ENCODE results near the gene PTPA.

PTPA gene

DNA sequence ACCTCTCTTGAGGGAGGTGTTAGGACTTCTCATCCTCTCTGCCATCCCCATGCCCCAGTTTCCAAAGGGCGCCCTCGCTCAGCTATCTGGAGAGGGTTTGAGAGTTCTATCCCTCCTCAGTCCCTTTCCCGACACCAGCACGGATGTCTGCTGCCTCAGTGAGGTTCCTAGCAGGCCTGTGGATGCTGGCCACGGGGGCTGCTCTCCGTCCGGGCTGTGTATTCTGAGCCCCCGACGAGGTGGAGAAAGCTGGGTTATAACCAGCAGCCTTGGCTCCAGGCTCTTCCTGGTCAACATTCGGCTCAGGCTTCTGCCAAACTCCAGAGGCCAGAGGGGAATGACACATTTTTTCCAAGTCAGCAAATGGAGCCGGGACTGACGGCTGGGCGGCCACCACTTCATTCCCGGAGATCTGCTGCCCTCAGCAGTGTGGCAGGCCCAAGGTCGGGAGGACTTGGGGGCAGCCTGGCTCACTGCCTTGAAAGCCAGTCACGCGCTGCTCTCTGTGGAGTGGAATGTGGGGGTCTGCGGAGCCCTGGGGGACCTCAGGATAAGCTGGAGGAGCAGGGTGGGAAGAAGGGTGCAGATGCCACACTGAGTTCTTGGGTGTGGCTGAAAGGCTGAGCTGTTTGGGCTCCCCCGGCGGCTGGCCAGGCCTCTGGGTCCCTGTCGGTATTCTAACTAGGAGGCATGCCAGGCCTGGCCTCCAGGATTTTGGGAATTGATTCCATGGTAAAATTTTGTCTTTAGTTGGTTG lies 27.4 kb downstream of the PTPA start:
- DNase-seq = no peak

DNA sequence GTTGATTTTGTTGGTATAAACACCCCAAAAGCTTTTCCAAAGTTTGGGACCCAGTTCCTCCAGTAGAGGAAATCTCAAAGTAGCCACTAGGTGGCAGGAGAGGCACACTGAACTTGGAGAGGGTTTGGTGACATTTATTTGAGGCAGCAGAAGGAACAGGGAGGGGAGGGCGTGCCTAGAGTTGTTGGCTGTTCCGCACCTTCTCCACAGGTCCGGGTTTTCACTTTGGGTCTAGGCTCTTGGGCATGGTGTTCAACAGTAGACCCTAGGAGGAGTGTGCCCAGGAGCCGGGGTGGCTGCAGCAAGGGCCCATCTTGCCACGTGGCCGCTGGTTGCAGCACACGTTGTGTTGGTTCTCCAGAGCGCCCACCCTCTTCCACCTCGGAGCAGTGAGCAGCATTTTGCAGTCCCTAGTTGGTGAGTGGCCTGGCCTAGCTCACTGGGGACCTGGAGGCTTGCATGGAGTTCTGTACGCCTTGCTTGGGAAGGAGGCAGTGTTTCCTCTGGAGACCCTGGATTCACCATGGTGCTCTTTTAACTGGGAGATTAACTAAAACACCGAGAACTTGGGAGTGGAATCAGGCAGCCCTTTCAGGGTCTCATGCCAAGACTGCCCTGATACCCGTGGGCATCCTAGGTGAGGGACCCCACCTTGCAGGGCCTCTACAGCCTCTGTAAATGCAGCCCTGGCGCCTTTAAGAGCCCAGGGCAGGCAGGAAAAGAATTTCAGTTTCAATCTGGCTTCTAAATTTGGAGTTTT lies 28.2 kb downstream of the PTPA start:
- DNase-seq = peak; percentile 92

DNA sequence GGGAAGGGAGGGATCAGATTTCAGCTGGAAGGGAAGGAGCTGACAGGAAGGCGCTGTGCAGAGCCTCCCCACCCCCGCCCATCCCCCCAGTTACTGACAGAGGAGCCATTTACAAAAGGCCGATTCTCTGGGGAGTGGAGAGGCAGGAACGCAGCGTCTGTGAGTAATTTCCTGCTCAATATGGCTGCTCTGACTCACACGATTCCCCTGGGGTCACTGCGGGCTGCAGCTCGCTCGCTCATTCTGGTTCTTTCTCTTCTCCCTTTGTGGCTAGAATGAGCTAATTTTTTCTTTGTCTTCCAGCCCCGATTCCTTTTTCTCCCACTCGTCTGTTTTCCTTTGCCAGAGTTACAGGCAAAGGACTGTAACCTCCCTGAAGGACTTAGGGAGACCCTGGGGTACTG lies 28.8 kb downstream of the PTPA start:
- DNase-seq = no peak

DNA sequence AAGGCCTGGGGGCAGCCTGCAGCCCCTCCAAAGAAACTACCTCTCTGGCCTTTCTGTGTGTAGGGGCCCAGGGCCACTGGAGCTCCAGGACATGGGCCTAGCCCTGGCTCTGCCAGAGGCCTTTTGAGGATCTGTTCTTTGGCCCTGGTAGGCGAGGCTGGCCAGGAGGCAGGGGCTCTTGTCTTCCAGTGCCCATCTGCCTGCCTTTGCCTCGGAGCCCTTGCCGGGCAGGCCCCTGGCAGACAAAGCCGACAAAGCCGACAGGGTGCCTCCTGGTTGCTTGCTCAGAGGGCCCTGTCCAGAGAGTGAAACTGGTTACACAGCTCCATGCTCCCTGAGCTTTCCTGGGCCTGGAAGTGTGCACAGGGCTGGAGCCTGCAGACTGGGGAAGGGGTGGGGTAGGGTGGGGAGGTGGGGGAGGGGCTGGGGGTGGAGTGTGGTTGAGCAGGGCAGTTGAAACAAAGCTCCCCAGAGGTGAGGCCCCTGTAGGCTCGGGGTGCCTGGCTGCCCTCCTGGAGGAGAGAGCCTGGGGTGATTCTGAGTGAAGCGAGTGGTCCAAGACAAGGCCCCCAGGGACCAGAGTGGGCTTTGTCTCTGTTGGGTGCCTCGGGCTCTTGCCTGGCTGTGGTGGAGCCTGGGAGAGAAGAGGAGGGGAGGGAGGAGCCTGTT lies 29.3 kb downstream of the PTPA start:
- DNase-seq = no peak

DNA sequence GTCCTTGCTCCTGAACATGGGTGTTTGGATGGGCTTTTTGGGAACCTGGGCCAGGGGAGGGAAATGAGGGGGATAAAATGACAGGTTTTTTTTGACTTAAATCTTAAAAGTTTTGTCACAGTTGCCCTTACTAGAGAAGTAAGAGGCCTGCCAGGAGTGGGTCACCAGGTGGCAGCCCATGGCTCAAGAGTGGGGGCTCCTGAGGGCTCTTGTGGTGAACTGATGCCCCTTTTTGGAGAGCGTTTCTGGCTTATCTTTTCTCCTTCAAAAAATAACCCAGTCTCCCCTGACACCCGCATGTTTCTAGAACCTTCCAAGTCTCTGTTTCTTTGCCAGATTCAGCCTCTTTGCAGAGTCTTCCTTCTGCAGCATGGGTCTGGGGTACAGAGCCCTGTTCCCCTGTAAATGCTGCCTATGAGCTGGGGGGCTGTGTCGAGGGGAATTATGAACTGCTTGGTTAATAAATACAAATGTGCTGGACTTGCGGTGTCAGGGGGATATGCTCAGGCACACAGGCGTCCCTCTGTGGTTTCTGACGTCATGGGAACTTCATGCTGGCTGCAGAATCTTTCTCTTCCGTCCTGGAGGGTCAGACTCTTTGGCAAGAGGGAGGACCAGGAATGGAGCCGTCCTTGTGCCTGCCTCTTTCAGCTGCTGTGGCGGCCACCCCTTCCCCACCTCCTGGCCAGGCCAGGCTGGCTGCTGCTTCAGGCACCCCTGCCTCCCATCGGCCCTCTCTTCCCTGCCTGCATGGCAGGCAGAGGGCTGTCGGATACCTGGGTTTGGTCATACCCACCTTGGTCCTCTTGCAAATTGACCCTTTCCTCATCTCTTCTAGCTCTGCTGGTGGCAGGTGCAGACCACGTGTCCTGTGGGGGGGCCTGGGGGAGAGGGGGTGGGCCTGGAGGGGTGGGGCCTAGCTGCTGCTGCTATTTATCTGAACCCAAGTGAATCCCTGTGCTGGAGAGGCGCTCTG lies 30.1 kb downstream of the PTPA start:
- DNase-seq = peak; percentile 64

DNA sequence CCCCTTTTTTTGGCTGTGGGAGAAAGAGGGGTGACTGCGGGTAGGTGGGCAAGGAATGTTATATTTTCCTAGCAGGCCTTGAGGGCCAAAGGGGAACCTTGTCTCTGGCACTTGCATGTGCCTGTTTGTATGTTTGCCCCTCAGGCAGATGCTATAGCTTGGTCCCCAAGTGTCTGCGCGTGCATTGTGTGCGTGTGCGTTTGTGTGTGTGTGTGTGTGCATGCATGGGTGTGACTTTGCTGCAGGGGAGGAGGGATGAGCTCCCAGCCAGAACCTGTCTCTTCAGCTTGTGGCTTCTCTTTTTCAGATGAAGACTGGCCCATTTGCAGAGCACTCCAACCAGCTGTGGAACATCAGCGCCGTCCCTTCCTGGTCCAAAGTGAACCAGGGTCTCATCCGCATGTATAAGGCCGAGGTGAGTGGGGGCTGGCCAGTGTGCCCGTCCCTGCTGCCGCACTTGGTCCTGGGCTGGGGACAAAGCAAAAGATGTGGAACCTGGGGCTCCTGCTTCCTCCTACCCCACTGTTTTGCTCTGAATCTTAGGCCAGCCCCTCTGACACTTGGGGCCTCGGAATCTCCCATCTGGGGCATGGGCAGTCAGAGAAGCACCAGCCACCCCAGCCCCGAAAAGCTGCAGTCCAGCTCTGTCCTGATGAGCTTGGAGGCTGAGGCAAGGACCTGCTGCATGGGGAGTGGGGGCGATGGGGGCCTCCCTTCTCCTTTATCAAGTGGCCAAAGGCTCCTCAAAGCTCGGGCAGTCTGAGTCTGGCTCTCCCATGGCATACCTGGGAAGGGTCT lies 31.1 kb downstream of the PTPA start:
- DNase-seq = peak; percentile 21

DNA sequence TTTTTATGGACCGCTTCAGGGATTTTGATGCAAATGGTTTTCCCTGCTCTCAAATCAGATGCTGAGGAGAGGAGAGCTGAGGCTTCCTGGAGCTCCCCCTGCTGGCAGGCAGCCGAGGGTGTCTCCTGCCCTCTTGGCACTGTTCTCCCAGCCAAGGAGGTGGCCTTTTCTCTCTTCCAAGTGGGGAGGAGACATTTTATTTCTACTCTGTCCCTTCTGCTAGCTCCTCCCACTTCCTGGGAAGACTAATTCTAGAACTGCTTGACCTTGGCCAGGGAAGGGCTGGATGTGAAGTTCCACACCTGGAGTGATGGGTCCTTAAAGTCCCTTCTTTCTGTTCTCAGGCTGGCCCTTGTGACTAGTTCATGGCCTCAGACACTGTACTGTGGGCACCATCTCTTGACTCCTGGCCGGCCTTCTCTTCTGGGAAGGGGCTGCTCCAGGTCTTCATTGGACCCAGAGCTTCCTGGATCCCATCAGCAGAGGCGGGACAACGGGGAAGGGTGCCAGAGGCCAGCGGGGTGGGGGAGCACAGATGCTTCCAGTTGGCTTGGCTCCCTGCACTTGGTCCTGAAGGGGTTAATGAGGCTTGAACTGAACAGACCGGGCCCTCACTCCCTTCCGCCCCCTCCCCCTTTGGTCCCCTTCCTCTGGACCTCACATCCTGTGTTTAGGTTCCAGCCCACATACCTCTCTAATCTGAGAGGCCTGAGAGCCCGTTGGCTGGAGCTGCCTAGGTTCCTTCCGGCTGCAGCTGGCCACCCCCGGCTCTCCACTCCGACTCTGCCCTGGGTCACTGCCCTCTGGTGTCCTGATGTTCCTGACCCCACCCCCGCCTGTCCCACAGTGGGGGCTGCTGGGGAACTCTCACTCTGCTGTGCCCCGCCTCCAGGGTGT lies 32.1 kb downstream of the PTPA start:
- peak; percentile 82 for DNase-seq

DNA sequence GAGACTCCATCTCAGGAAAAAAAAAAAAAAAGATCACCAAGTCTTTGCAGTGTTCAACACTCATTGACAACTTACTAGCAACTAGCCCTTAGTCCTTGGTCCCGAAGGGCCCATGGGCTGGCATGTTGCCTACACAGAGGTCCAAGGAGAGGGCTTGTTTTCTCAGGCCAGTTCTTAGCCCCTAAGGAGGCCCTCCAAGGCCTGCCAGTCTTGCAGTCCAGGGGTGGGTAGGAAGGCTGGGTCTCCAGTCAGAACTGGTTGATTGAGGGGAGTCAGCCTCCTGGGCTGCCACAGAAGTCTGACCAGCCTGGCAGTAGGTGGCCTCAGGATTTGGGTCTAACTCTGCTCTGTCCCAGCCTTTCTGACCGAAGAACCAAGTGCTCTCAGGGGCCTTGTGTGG lies 34.1 kb downstream of the PTPA start:
- no peak for DNase-seq

DNA sequence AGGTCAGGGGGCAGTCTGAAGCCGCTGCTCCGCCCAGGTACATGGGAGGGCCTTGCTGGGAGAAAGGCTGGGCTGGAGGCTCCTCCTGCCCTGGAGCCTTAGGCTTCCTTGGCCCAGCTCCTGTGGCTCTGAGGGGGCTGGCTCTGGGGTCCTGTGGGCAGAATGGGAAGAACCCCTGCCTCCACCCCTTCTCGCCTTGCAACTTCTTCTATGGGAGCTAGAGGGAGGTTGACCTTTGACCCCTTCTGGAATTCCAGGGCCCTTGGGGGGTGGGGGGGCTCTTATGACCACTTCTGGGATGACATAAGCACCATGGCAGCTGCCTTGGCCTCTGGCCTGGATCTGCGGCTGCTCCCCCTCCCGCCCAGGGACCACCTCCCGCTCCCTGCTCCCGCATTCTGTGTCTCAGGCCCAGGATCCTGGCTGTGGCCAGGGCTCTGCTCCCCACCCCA lies 34.7 kb downstream of the PTPA start:
- peak; percentile 47 for DNase-seq

DNA sequence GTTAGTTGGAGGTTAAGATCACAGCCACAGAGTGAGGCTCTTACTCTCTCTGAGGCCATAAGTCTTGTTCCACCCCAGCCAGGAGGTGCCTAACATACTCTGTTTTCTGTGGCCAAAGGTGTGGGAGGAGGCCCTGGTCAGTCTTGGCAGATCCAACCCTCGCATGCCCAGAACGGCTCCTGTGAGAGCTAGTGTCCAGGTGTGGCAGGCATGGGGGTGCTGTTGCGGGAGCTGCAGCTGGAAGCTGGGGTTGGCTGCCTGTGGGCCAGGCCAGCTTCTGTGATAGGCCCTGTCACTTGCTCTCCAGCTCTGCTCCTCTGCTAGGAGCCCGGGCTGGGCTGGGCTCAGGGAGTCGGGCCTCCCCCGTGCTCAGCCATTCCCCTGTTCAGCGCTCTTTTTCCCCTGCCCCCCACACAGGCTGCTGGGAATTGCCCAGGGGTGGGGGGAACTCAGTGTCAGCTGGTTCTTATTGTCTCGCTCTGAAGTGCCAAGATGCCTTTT lies 35.3 kb downstream of the PTPA start:
- peak; percentile 49 for DNase-seq

DNA sequence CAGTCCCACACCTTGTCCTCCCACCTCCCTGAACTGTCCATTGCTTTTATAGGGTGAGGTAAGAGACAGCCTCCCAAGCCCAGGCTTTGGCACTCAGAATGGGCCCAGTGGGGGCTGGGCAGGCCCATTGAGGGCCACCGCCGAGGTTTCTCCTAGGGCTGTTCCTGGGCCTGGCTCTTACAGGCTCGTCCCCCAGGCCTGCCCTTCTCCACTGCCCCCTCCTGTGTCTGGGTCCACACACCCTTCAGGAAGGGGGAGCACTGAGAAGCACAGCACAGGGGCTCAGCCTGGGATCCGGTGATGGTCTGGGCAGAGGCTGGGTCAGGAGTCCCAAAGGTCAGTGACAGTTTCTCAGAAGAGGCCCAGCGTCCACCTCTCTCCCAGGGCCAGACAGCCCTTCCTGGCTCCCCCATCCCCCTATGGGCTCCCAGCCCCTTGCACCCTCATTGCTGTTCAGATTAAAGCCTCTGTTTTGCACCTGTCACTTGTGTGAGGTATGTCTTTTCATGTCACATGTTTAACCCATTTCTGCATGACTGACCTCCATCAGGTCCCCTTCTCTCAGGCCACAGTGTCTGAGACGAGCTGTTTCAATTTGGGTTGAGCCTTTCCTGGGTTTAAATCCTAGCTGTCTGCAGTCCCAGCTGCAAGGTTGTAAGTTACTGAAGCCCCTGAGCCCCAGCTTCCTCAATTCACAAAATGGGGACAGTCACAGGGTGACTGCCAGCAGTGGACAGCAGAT lies 37.4 kb downstream of the PTPA start:
- no peak for DNase-seq

DNA sequence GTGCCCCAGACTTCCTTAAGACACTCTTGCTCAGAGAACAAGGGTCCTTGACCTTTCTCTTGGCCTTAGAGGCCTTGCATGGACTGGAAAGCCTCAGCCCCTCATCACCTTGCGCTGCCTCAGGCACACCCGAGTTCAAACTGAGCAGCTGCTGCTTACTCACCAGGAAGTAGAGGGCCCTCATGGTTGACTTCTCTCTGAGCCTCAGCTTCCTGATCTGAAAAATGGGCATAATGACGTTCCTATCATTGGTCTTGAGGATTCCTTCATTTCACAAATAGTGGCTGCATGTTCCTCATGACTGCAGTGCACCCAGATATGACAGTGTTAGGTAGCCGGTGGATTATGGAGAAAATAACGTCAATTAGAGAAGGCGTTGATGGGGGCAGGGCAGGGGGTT lies 38.2 kb downstream of the PTPA start:
- DNase-seq = no peak

DNA sequence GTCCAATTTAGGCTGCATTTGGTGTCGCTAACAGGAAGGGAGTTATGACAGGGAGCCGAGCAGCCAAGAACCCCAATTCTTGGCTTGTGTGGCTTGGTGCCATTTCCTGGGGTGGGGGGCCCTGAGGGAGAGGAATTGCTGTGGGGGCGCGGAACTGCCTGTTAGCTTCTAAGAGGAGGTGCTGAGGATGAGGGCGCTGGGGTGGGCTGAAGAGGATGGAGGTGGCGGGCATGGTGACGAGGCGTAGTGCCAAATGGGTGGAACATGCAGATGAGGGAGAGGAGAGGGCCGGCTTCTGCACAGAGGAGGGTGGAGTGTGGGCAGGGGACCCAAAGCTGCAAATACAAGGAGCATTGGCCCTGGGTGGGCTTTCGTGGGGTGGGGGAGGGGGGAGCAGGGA lies 38.9 kb downstream of the PTPA start:
- no peak for DNase-seq

DNA sequence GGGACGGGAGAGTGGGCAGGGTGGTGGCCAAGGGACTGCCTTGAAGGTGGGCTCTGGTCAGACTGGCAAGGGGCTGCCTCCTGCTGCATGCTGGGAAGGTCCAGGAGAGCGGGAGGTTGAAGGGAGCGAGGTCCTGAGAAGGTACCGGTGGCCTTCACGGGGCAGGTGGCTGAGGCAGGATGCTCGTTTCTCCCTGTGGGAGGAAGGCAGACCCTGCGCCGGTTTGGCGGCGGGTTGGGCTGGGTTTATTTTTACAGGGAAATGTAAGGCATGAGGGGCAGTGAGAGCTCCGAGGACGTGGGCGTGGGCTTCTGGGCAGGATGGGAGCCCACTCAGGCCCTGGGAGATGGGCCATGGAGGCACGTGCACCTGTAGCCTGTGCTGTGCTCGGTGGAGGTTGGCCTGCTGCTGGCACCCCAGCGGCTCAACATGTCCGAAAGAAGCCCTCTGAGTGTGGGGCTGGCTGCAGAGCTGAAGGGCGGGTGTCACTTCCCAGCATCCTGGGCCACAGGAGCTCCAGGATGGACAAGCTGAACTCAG lies 39.5 kb downstream of the PTPA start:
- DNase-seq = no peak

DNA sequence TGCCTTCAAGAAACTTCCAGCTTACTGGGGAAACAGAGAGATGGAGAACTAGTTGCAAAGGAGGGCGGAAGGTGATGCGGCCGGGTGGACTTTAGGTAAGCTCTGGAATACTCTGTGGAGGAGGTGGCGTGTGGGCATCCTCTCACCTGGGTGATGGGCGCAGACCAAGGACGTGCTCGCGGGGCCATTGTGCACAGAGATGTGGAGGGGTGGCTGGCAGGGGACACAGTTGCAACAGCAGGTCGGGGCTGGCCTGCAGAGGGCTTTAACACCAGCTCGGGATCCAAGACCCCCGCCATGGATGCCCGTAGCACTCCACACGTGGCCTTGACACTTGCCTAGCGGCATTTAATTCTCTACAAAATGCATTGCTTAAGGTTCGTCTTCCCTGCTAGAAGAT lies 40.3 kb downstream of the PTPA start:
- no peak for DNase-seq

DNA sequence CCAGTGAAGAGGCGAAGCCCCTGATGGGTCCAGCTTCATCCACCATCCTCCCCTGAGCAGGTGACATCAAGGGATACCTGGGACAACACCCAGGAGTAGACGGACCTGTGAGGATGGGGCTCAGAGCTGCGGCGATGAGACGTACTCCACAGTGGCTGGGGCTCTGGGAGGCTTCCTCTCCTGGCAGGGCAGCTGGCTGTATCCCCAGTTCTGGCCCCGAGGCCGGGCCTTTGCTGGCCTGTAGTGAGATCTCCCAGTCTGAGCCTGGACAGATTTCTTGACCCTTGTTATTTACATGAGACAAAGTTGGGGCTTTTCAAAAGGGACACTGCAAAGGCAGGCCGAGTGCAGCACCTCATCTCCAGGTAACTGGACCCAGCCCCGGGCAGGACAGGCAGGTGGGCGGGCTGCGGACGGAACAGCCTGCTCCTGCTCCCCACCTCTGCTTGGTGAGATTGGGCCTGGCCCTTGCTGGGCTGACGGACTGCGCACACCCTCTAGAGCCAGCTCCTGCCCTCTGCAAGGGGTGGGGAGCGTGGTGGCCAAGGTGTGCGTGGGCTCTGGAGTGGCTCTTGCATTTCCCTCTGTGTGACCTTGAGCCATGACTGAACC lies 43.8 kb downstream of the PTPA start:
- DNase-seq = no peak

DNA sequence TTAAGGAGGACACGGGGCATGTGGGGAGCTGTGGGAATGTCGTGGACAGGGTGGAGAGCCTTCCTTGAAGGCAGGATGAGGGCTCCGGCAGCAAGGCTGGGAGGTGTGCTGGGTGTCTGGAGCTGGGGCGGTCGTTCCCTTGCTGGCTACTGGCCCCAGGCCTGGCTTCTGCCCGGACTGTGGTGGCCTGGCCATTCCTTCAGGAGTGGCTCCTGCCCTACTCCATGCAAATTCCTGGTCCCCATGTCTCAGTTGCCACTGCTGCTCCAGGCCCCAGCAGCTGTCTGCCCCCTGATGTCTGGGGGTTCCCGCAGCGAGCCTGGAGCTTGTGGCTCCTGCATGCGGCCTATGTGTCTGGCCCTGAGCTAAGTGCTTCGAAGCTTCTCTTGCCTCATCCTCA lies 44.9 kb downstream of the PTPA start:
- no peak for DNase-seq

DNA sequence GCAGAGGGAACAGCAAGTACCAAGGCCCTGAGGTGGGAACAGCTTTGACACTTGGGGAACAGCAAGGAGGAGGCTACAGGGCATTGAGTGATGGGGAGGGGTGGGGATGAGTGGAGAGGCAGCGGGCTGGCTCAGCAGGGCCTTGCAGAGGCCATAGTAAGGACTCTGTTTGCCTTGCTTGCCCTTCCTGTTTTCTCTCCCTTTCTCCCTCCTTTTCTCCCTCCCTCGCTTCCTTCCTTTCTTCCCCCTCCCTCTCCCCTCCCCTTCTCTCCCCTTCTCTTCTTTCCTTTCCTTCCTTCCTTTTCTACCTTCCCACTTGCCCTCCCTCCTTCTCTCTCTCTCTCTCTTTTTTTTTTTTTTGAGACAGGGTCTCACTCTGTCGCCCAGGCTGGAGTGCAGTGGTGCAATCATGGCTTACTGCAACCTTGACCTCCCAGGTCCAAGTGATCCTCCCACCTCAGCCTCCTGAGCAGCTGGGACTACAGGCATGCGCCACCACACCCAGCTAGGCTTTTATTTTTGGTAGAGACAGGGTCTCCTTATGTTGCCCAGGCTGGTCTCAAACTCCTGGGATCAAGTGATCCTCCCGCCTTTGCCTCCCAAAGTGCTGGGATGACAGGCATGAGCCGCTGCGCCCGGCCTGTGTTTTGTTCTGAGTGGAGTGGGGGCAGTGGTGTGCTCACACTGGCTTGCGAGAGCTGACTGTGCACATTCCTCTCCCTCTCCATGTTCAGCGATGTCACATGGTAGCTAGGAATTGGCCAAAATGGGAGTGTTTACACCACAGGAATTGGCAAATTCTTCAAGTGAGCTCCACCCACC lies 49.7 kb downstream of the PTPA start:
- DNase-seq = no peak
